Dermis microvascular lymphatic vessel endothelial cell (primary cell): Measurements from ENCODE around the gene PFKFB4. TPM values are rescaled to one million over a fixed set of nuclear protein-coding genes. Genes with fewer than 3 reads are reported as not detected.
"Not testable (repeated sequence)": the region's sequence is repeated elsewhere in the genome, so short reads cannot be mapped to it uniquely, and the experiment has no call there.

Experiments
- DNase-seq, 2 donors: peaks; one replicate each; pipeline versions ENCODE4 v3.0.0 to v3.0.0-alpha.2; 2010; ENCODE audit warnings: low read depth in 2 of 2
- total RNA-seq: library from RNA; depleted of rRNA; stranded (reverse); fragments of >200 nt; gene quantifications from 2 replicates; pipeline ENCODE4 v1.2.1, GENCODE V29; 2014

Gene PFKFB4
- total RNA-seq, 1 donor from 2014 or later, result 1.3 TPM

GRCh38 chr3:48501196-48501595, 55.4 kb downstream of the PFKFB4 start:
- no peak for DNase-seq

- DNase-seq, result no peak
Observed at GRCh38 chr3:48500656-48501055, 55.9 kb downstream of the PFKFB4 start.

- DNase-seq, result no peak
Observed at GRCh38 chr3:48493203-48493501, 63.5 kb downstream of the PFKFB4 start.

- DNase-seq, result no peak
Observed at GRCh38 chr3:48492461-48493202, 64.0 kb downstream of the PFKFB4 start.

GRCh38 chr3:48486952-48487351, 69.7 kb downstream of the PFKFB4 start:
- DNase-seq, result no peak

GRCh38 chr3:48482822-48483221, 73.8 kb downstream of the PFKFB4 start:
- DNase-seq, result not testable (repeated sequence)

- DNase-seq, result not testable (repeated sequence)
Observed at GRCh38 chr3:48480891-48481290, 75.7 kb downstream of the PFKFB4 start.

- DNase-seq, result peak in 1 of 2 donors; percentile 42
Observed at GRCh38 chr3:48478626-48479555, 77.7 kb downstream of the PFKFB4 start.

GRCh38 chr3:48477959-48478520, 78.6 kb downstream of the PFKFB4 start:
- DNase-seq, result no peak

GRCh38 chr3:48476426-48477053, 80.1 kb downstream of the PFKFB4 start:
- no peak for DNase-seq

GRCh38 chr3:48475188-48475587, 81.4 kb downstream of the PFKFB4 start:
- no peak for DNase-seq

GRCh38 chr3:48474619-48475018, 82.0 kb downstream of the PFKFB4 start:
- no peak for DNase-seq

GRCh38 chr3:48474031-48474430, 82.6 kb downstream of the PFKFB4 start:
- not testable (repeated sequence) for DNase-seq

- no peak for DNase-seq
Observed at GRCh38 chr3:48473617-48473952, 83.0 kb downstream of the PFKFB4 start.

- peak in 1 of 2 donors; percentile 82 for DNase-seq
Observed at GRCh38 chr3:48472923-48473616, 83.5 kb downstream of the PFKFB4 start.

GRCh38 chr3:48472673-48472922, 84.0 kb downstream of the PFKFB4 start:
- DNase-seq, result no peak

GRCh38 chr3:48470286-48470685, 86.3 kb downstream of the PFKFB4 start:
- DNase-seq, result no peak

- no peak for DNase-seq
Observed at GRCh38 chr3:48469046-48469915, 87.3 kb downstream of the PFKFB4 start.

GRCh38 chr3:48468329-48468731, 88.3 kb downstream of the PFKFB4 start:
- DNase-seq, result no peak
